IMR-90 (cell line): ENCODE measurements around the gene TRIM10. TPM values are rescaled to one million over a fixed set of nuclear protein-coding genes. Genes with fewer than 3 reads are reported as not detected.

Source experiments
- ATAC-seq: fragments of 200-7000 bp; cut with Tn5 transposase; 2 replicates; pipeline ENCODE4 v1.9.1; 2020; ENCODE audit warnings: low read depth, mild to moderate bottlenecking, moderate library complexity
- BruUV-seq: library from RNA; stranded (reverse); fragments of 400-500 nt; replicated peaks from 2 replicates; lab custom pipeline; 2021; lab: Mats Ljungman, UMichigan
- CTCF ChIA-PET: fragments of 300-600 bp; formaldehyde crosslinking; extraction: SDS; loops from one replicate; lab custom pipeline; 2021; ENCODE audit warnings: antibody characterized with exemption; lab: Yijun Ruan, JAX
- POLR2A ChIA-PET: fragments of 300-600 bp; sonication (Branson Sonifier 250); formaldehyde crosslinking; loops from one replicate; lab custom pipeline; 2022; ENCODE audit warnings: antibody characterized with exemption; ENCODE audit not compliant: unreplicated experiment; lab: Charles Lee
- DNase-seq: peaks from one replicate; pipeline ENCODE4 v3.0.0; 2013
- H2AFZ ChIP-seq: replicated peaks from 2 replicates; pipeline ENCODE3; 2013; ENCODE audit warnings: low read length, mild to moderate bottlenecking; ENCODE audit not compliant: poor library complexity
- H2AK5ac ChIP-seq: 2 replicates; pipeline ENCODE4 v1.6.1; 2013; ENCODE audit warnings: low read depth, low read length, inconsistent platforms
- H2AK9ac ChIP-seq: replicated peaks from 2 replicates; pipeline ENCODE3; 2013; ENCODE audit warnings: mild to moderate bottlenecking, low read depth, low read length, moderate library complexity; ENCODE audit not compliant: poor library complexity
- H2BK120ac ChIP-seq: 2 replicates; pipeline ENCODE4 v1.6.1; 2013; ENCODE audit warnings: low read depth, low read length, inconsistent platforms
- H2BK15ac ChIP-seq: 3 replicates; pipeline ENCODE4 v1.6.1; 2013; ENCODE audit warnings: low read depth, low read length, inconsistent platforms
- H2BK20ac ChIP-seq: 2 replicates; pipeline ENCODE4 v1.6.1; 2013; ENCODE audit warnings: low read depth, mild to moderate bottlenecking, inconsistent platforms, low read length, moderate library complexity
- H2BK5ac ChIP-seq: 2 replicates; pipeline ENCODE4 v1.6.1; 2013; ENCODE audit warnings: mild to moderate bottlenecking, low read depth, low read length, inconsistent platforms; ENCODE audit not compliant: poor library complexity, severe bottlenecking
- H3K14ac ChIP-seq: replicated peaks from 2 replicates; pipeline ENCODE4 v1.6.1; 2013; ENCODE audit warnings: low read depth, low read length, inconsistent platforms
- H3K18ac ChIP-seq: 2 replicates; pipeline ENCODE4 v1.6.1; 2013; ENCODE audit warnings: low read depth, low read length, control low read depth
- H3K23ac ChIP-seq: 2 replicates; pipeline ENCODE4 v1.6.1; 2013; ENCODE audit warnings: low read depth, low read length, inconsistent platforms
- H3K27ac ChIP-seq: 2 replicates; pipeline ENCODE4 v1.5.1; 2013; ENCODE audit warnings: mild to moderate bottlenecking, control low read depth, low read length; ENCODE audit not compliant: insufficient read depth
- H3K27me3 ChIP-seq: 2 replicates; pipeline ENCODE4 v1.6.1; 2013; ENCODE audit warnings: low read length; ENCODE audit not compliant: control insufficient read depth, insufficient read depth
- H3K36me3 ChIP-seq: 2 replicates; pipeline ENCODE4 v1.6.1; 2013; ENCODE audit warnings: low read length, mixed read lengths; ENCODE audit not compliant: control insufficient read depth, insufficient read depth
- H3K4ac ChIP-seq: 2 replicates; pipeline ENCODE4 v1.6.1; 2013; ENCODE audit warnings: low read depth, low read length, inconsistent platforms
- H3K4me1 ChIP-seq: 2 replicates; pipeline ENCODE4 v1.6.1; 2013; ENCODE audit warnings: low read length, mixed read lengths; ENCODE audit not compliant: control insufficient read depth, insufficient read depth
- H3K4me2 ChIP-seq: 2 replicates; pipeline ENCODE4 v1.6.1; 2013; ENCODE audit warnings: low read depth, mild to moderate bottlenecking, control low read depth, low read length, moderate library complexity
- H3K4me3 ChIP-seq: 2 replicates; pipeline ENCODE4 v1.5.1; 2013; ENCODE audit warnings: low read depth, mild to moderate bottlenecking, control low read depth, low read length, moderate library complexity; ENCODE audit not compliant: insufficient read depth
- H3K56ac ChIP-seq: 2 replicates; pipeline ENCODE4 v1.6.1; 2013; ENCODE audit warnings: low read length, inconsistent platforms; ENCODE audit not compliant: insufficient read depth; ENCODE audit errors: extremely low read depth
- H3K79me1 ChIP-seq, 2 experiments: 2 replicates each; pipeline ENCODE4 v1.6.1; 2013; ENCODE audit warnings: low read length in 2 of 2, inconsistent platforms in 1 of 2, low read depth in 1 of 2
- H3K9ac ChIP-seq: 2 replicates; pipeline ENCODE4 v1.6.1; 2013; ENCODE audit warnings: low read depth, low read length, control low read depth
- H3K9me1 ChIP-seq: 2 replicates; pipeline ENCODE4 v1.6.1; 2013; ENCODE audit warnings: low read length, inconsistent platforms; ENCODE audit not compliant: insufficient read depth
- H3K9me3 ChIP-seq: 2 replicates; pipeline ENCODE4 v1.6.1; 2013; ENCODE audit warnings: low read length; ENCODE audit not compliant: control insufficient read depth, insufficient read depth
- H4K20me1 ChIP-seq: 2 replicates; pipeline ENCODE4 v1.6.1; 2013; ENCODE audit warnings: low read length, inconsistent platforms; ENCODE audit not compliant: insufficient read depth
- H4K5ac ChIP-seq: 2 replicates; pipeline ENCODE4 v1.6.1; 2013; ENCODE audit warnings: mild to moderate bottlenecking, low read depth, low read length, control low read depth
- H4K8ac ChIP-seq, 2 experiments: 2 replicates each; pipeline ENCODE4 v1.6.1; 2013; ENCODE audit warnings: low read depth in 2 of 2, low read length in 2 of 2, control low read depth in 1 of 2, inconsistent platforms in 1 of 2
- H4K91ac ChIP-seq: 2 replicates; pipeline ENCODE4 v1.6.1; 2013; ENCODE audit warnings: low read depth, low read length, inconsistent platforms; ENCODE audit not compliant: insufficient read depth
- BHLHE40 ChIP-seq: fragments of 150-350 bp; IDR thresholded peaks from 2 replicates; pipeline ENCODE4 v1.6.1; 2016; ENCODE audit warnings: mild to moderate bottlenecking, low read depth, low read length
- CEBPB ChIP-seq: IDR thresholded peaks from 2 replicates; pipeline ENCODE4 v1.6.1; 2012; ENCODE audit warnings: low read depth, low read length, improper control_type of control experiment
- CHD1 ChIP-seq: IDR thresholded peaks from 2 replicates; pipeline ENCODE4 v1.6.1; 2012; ENCODE audit warnings: low read depth, low read length, improper control_type of control experiment
- CTCF ChIP-seq: conservative IDR thresholded peaks from 2 replicates; pipeline ENCODE4 v1.5.1; 2012; ENCODE audit warnings: mild to moderate bottlenecking, low read depth, low read length, improper control_type of control experiment
- ELK1 ChIP-seq: fragments of 150-350 bp; IDR thresholded peaks from 2 replicates; pipeline ENCODE4 v1.6.1; 2016; ENCODE audit warnings: low read depth, mild to moderate bottlenecking, low read length, moderate library complexity, borderline replicate concordance
- FOS ChIP-seq: fragments of 150-350 bp; IDR thresholded peaks from 2 replicates; pipeline ENCODE4 v1.6.1; 2016; ENCODE audit warnings: low read depth, low read length
- MAFK ChIP-seq: IDR thresholded peaks from 2 replicates; pipeline ENCODE4 v1.6.1; 2012; ENCODE audit warnings: low read depth, low read length, improper control_type of control experiment
- MAZ ChIP-seq: IDR thresholded peaks from 2 replicates; pipeline ENCODE4 v1.6.1; 2012; ENCODE audit warnings: low read depth, mild to moderate bottlenecking, low read length, improper control_type of control experiment, moderate library complexity, borderline replicate concordance
- MXI1 ChIP-seq: IDR thresholded peaks from 2 replicates; pipeline ENCODE4 v1.6.1; 2012; ENCODE audit warnings: low read depth, mild to moderate bottlenecking, low read length, moderate library complexity, borderline replicate concordance
- NFE2L2 ChIP-seq: fragments of 150-350 bp; IDR thresholded peaks from 2 replicates; pipeline ENCODE4 v1.6.1; 2016; ENCODE audit warnings: low read depth, mild to moderate bottlenecking, low read length
- POLR2A ChIP-seq: IDR thresholded peaks from 2 replicates; pipeline ENCODE4 v1.6.1; 2012; ENCODE audit warnings: mild to moderate bottlenecking, low read depth, low read length
- RCOR1 ChIP-seq: IDR thresholded peaks from 2 replicates; pipeline ENCODE4 v1.6.1; 2012; ENCODE audit warnings: mild to moderate bottlenecking, low read length, improper control_type of control experiment; ENCODE audit not compliant: insufficient replicate concordance
- SMC3 ChIP-seq: fragments of 150-350 bp; IDR thresholded peaks from 2 replicates; pipeline ENCODE4 v1.6.1; 2016; ENCODE audit warnings: low read depth, mild to moderate bottlenecking, antibody characterized with exemption, low read length, moderate library complexity
- USF2 ChIP-seq: fragments of 150-350 bp; IDR thresholded peaks from 2 replicates; pipeline ENCODE4 v1.6.1; 2017; ENCODE audit warnings: mild to moderate bottlenecking, antibody characterized with exemption, low read length, low read depth
- WGBS, 2 experiments: methylation state at CpG; one replicate each; pipeline versions ENCODE4 v1.1.5 to v1.1.7; 2013; ENCODE audit warnings: missing lambda C conversion rate in 2 of 2; ENCODE audit not compliant: insufficient read length in 1 of 2; ENCODE audit errors: extremely low coverage in 2 of 2; 5-methylcytosine and 5-hydroxymethylcytosine counted together
- dilution Hi-C: fragments of 300-500 bp; cut with HindIII; formaldehyde crosslinking; loops from one replicate; pipeline ENCODE4 v1.14.3; 2018; ENCODE audit warnings: low sequenced_read_pairs; ENCODE audit not compliant: unreplicated experiment
- in situ Hi-C: fragments of 300-500 bp; cut with MboI; formaldehyde crosslinking; loops from 3 replicates; pipeline ENCODE4 v1.14.3; 2019; ENCODE audit warnings: low sequenced_read_pairs, inconsistent platforms, mixed read lengths
- intact Hi-C: fragments of 100-400 bp; cut with micrococcal nuclease; formaldehyde crosslinking; loops from 2 replicates; pipeline ENCODE4 v1.10.0; 2022
- polyA plus RNA-seq, 3 experiments: library from polyadenylated mRNA; depleted of rRNA; stranded (reverse); fragments of >200 nt; gene quantifications; 2 replicates each; pipeline ENCODE4 v1.2.3, GENCODE V29; 2012; ENCODE audit warnings: low replicate concordance in 1 of 3
- total RNA-seq: library from RNA; depleted of rRNA; stranded (reverse); fragments of >200 nt; gene quantifications from 2 replicates; pipeline ENCODE4 v1.2.3, GENCODE V29; 2012

The TRIM10 gene
- total and polyA plus RNA-seq, 2 of the 4 experiments (the other 2 are of a cell fraction), result not detected

- Histone ChIP-seq H3K9me1 (no peaks in the 10 kb centered on the region), H2AK9ac (no peak overlapping the region), H3K79me1 (no peaks in the 10 kb centered on the region), H3K27me3 (peaks cover 20% of the 10 kb centered on the region), H4K5ac (no peak overlapping the region), H2BK15ac (no peak overlapping the region), H4K20me1 (no peaks in the 10 kb centered on the region), H3K36me3 (no peaks in the 10 kb centered on the region), H3K4ac (no peak overlapping the region), H2BK120ac (no peak overlapping the region), H3K18ac (no peak overlapping the region), H4K91ac (no peak overlapping the region), H3K9me3 (no peaks in the 10 kb centered on the region), H2AK5ac (no peak overlapping the region), H3K56ac (no peak overlapping the region), H3K4me2 (no peak overlapping the region), H3K23ac (no peak overlapping the region), H2AFZ (no peak overlapping the region), H3K9ac (no peak overlapping the region), H2BK5ac (no peak overlapping the region), H3K4me3 (no peak overlapping the region), H2BK20ac (no peak overlapping the region), H4K8ac (no peak overlapping the region), H3K27ac (no peak overlapping the region), H3K14ac (no peak overlapping the region), H3K4me1 (peaks cover 2% of the 10 kb centered on the region; the same call in 1 of the 2 replicates)
- DNase-seq (no peak), ATAC-seq (no peak)
- WGBS, 2 experiments, result 61% methylated on average over 6 of the region's 10 CpGs; no CpG with 5 or more reads in 1 of the 2 experiments
- in situ Hi-C loops (no loop called here), dilution Hi-C loops (no loop called here), intact Hi-C loops (no loop called here)
- ChIA-PET CTCF (interaction anchor here (0.7 to 2.0 kb wide), 2 partner anchors 9 to 19 kb away, joined by 4 to 9 read pairs; no protein-coding TSS in a partner anchor), POLR2A (no interaction called here)
- BruUV-seq, result no TSS peak
- TF ChIP-seq BHLHE40 (no peak), RCOR1 (no peak), FOS (no peak), NFE2L2 (no peak), POLR2A (no peak), MXI1 (no peak), MAFK (no peak), ELK1 (no peak), USF2 (no peak), SMC3 (no peak), MAZ (no peak), CEBPB (no peak), CTCF (no peak), CHD1 (no peak)
Measured at GRCh38 chr6:30121446-30122366, 39.3 kb downstream of the TRIM10 start.
